GM12865 (cell line): Measurements from ENCODE around the gene NTN4.
"Not testable (repeated sequence)": the region's sequence is repeated elsewhere in the genome, so short reads cannot be mapped to it uniquely, and the experiment has no call there.

Experiments
- DNase-seq: peaks from one replicate; pipeline ENCODE4 v3.0.0; 2010; ENCODE audit warnings: low read depth
- H3K4me3 ChIP-seq: 2 replicates; pipeline ENCODE4 v1.5.1; 2011; ENCODE audit warnings: mild to moderate bottlenecking, low read depth, low read length, control low read depth
- TF ChIP-seq, protein P1 (sequence below): IDR thresholded peaks from 2 replicates; pipeline ENCODE4 v1.5.1; 2011; ENCODE audit warnings: low read length, control low read depth, low read depth, inconsistent platforms; ENCODE audit not compliant: insufficient read depth; ENCODE audit errors: missing control alignments

The NTN4 gene

DNA sequence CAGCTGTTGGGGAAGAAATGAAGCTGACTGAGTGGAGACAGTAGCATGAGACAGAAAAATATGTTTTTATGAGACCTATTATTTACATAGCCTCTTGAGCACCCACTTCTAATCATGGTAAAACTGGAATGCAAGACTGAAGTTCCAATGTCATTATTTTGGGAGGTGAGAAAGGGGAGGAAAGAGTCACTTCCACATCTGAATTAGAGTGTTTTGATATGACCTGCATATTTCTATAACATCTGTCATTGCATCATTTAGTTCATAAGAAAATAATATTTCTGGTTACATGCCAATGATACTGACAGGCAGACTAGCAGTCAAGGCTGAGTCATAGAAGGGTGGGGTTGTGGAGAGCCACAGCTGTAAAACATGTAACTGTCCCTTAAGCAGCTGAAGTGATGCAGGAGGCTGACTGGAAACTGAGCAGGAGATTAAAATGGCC is 26.7 kb downstream of the NTN4 start:
- DNase-seq, result no peak
- TF ChIP-seq, protein P1, sequence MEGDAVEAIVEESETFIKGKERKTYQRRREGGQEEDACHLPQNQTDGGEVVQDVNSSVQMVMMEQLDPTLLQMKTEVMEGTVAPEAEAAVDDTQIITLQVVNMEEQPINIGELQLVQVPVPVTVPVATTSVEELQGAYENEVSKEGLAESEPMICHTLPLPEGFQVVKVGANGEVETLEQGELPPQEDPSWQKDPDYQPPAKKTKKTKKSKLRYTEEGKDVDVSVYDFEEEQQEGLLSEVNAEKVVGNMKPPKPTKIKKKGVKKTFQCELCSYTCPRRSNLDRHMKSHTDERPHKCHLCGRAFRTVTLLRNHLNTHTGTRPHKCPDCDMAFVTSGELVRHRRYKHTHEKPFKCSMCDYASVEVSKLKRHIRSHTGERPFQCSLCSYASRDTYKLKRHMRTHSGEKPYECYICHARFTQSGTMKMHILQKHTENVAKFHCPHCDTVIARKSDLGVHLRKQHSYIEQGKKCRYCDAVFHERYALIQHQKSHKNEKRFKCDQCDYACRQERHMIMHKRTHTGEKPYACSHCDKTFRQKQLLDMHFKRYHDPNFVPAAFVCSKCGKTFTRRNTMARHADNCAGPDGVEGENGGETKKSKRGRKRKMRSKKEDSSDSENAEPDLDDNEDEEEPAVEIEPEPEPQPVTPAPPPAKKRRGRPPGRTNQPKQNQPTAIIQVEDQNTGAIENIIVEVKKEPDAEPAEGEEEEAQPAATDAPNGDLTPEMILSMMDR, result no peak
- no peak overlapping the region for H3K4me3 ChIP-seq

DNA sequence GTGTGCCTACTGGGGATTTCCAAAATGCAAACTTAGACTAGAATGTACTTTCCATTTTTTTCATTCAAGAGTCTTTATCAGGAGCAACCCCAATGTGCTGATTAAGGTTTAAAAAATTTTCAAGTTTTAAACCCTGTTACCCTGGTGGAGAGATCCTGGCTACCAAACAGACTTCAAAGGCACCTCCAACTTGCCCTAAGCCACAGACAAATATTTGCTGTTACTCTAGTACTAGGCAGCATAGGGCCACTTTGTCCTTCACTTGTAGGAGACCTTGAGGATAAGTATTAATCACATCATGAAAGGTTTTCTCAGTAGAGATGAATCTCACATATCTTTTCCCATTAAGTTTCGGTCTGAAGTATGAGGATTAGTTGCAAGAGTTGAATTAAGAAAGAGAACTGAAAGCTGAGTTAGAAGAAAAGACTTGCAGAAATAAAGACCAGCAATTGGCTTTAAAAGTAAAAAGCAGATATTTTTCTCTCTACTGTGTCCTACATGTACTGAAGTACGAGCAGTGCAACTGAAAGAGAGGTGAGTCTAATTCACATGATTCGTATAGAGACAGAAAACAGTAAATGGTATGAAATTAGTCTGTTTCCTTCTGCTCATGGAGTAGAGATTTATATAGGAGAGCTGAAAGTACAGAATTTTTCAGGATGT is 28.3 kb downstream of the NTN4 start:
- no peak overlapping the region for H3K4me3 ChIP-seq
- no peak for DNase-seq
- TF ChIP-seq, protein P1, result no peak

DNA sequence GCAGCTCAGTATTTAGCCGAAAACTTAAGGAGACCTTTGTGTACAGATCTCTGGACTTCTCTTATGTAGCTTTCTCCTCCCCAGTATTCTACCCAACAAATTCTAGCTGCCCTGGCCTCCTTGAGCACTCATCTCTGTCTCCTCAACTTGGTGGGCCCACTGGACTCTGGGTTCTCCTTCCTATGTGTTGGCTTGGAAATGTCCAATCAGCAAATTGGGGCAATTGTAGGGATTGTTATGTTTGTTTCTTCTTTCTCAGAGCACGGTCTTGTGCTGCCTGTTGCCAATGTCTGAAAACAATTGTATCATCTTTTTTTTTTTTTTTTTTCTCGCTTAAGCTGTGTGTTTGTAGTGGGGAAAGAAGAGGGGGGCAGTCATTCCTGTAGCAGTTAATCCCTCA is 30.2 kb downstream of the NTN4 start:
- H3K4me3 ChIP-seq, result no peak overlapping the region
- DNase-seq, result no peak
- TF ChIP-seq, protein P1, result no peak

DNA sequence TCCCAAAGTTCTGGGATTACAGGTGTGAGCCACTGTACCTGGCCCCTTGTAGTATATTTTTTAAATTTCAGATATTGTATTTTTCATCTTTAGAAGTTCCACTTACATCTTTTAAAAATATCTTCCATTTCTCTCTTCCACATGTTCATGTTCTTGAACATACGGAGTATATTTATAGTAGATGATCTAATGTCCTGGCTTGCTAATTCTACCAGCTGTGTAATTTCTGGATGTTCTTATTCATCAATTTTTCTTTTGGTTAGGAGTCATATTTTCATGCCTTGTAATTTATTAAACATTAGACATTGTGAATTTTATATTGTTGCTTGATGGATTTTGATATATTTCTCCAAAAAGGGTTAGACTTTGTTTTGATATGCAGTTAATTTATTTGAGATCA is 30.8 kb downstream of the NTN4 start:
- no peak for DNase-seq
- TF ChIP-seq, protein P1, result no peak
- no peak overlapping the region for H3K4me3 ChIP-seq

DNA sequence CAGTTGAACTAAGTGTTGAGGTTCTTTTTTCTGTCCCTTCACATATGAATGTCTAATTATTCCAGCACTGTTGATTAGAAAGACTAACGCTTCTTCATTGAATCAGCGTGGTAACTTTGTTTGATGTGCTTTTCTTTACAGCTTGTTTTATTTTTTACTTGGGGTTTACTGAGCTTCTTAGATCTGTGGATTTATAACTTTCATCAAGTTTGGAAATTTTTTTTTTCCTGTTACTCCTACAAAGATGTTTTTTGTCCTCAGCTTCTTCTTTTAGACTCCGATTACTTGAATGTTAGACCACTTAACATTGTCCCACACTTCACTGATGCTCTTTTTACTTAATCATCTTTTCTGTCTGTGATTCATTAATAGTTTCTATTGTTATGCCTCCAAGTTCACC is 31.5 kb downstream of the NTN4 start:
- DNase-seq, result no peak
- no peak overlapping the region for H3K4me3 ChIP-seq
- TF ChIP-seq, protein P1, result no peak

DNA sequence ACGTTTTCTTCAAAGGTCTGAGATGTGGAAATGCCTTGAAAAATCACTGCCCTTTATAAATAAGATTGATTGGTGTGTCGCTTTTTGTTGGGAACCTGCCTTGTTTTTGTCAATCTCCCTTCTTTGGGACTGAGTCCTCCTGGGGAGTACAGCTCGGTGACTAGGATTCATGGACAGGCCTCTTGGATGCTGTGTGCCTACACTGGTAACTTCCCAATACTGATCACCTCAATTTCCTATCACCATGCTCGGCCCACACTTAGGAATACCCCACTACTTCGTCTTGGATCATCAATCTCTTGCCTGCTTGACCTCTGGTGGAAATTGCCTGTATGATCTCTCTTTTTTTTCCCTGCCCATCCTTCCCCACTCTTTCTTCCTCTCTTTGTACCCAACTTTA is 34.2 kb downstream of the NTN4 start:
- TF ChIP-seq, protein P1, result no peak
- DNase-seq, result no peak
- no peak overlapping the region for H3K4me3 ChIP-seq

DNA sequence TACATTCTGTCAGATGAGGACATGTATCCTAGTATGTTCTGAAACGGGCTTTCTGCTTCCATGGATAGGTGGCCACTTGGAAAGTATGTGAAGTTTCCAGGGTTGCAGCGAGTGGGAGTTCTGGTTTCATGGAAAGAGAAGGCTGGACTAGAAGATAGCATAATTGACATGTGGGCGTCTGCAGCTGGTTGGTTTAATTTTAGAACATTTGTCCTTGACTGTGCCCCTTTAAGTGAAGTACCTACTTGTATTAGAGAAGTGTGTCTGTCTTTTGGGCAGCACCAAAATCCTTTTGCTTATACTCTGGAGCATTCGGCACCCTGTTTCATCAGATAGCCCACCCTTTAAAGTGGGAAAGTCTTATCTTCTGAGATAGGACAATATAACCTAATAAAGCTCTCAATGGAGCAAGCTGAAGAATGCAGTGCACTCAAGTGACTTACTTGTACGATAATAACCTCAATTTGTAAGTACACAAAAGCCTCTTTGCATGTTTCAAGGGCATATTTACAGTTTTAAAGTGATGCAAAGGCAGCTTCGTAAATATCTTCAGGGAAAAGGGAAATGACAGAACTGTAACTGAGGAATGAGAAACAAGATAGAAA is 35.2 kb downstream of the NTN4 start:
- no peak for DNase-seq
- no peak overlapping the region for H3K4me3 ChIP-seq
- TF ChIP-seq, protein P1, result no peak

DNA sequence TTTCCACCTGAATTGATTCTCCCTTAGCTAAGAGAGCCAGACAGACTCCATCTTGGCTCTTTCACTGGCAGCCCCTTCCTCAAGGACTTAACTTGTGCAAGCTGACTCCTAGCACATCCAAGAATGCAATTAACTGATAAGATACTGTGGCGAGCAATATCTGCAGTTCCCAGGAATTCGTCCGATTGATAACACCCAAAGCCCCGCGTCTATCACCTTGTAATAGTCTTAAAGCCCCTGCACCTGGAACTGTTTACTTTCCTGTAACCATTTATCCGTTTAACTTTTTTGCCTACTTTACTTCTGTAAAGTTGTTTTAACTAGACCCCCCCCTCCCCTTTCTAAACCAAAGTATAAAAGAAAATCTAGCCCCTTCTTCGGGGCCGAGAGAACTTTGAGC is 44.5 kb downstream of the NTN4 start:
- not testable (repeated sequence) for DNase-seq, H3K4me3 ChIP-seq
